ENCODE data around the gene MYZAP.

DNA sequence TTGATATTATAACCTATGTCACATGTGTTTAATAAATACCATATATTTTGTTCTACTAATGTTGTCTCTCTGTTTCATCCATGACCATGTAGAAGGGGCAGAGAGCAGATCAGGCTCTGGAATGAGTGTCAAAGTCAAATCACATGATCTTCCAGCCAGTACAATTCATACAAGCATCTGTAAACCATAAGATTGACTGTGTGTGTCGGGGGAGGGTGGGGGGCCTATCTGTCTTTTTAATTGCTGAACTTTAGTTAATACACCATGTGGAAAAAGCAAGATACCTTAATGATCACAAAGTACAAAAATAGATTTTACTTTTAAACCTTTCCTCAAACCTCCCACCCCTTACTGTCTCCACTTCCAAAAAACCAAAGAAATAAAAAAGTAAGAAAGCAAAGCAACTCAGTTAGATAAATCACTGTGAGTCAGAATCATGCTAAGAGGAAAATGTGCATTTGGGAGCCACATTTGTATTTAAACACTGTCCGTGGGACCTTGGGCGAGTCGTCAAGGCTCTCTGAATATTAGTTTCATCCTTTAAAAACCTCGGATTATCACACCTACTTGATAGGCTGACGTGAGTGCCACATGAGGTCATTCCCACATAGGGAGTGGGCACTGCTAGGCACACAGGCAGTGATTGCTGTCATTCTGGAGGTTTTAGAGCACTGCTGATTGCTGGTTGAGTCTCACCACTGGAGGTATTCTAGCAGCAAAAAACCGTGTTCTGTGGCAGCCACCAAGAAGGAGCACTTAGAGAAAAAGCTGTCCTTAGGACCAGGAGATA, 93.8 kb downstream of the MYZAP start:
- TF ChIP-seq KDM1A (IDR thresholded peaks at IDR 0.05) (no peak), RFX5 (IDR thresholded peaks at IDR 0.05; ENCODE audit: low read depth, low read length) (no peak), ARID3A (IDR thresholded peaks at IDR 0.05; ENCODE audit: borderline replicate concordance, low read depth, low read length) (no peak), RAD21 (CRISPR knock-in tag; conservative IDR thresholded peaks at IDR 0.05 in 1 of 2, IDR thresholded peaks at IDR 0.05 in 1 of 2) (no peak), BHLHE40 (IDR thresholded peaks at IDR 0.05; ENCODE audit: low read length) (no peak), RBM22 (IDR thresholded peaks at IDR 0.05; ENCODE audit: low read depth, low read length, poor library complexity, severe bottlenecking) (no peak), ZNF274 (IDR thresholded peaks at IDR 0.05; ENCODE audit: borderline replicate concordance, low read depth, low read length) (no peak)
